Stomach (tissue), 4 donors: ENCODE results near the gene ATF2.

Source experiments
- CTCF ChIP-seq, 7 experiments: fragments of 450-650 bp in 4 of 7; fragments of 200-600 bp in 3 of 7; sonication (generic) in 3 of 7; IDR thresholded peaks; one replicate each; pipeline ENCODE4 v1.5.1; 2016 to 2019; ENCODE audit warnings: antibody characterized with exemption in 7 of 7, control low read depth in 2 of 7, mild to moderate bottlenecking in 1 of 7
- EP300 ChIP-seq: sonication (generic); formaldehyde crosslinking; IDR thresholded peaks from one replicate; pipeline ENCODE4 v1.6.1; 2017; ENCODE audit warnings: antibody characterized with exemption

GRCh38 chr2:175181104-175181876 is 13.3 kb upstream of the ATF2 start, which contains the start of gene ATP5MC3:
- peak in 1 of 7 experiments; percentile 13 for TF ChIP-seq CTCF (IDR thresholded peaks at IDR 0.05)
- TF ChIP-seq EP300: no peak
